Ascending aorta (tissue), 2 donors: ENCODE results near the gene UCMA. TPM values are rescaled to one million over a fixed set of nuclear protein-coding genes. Genes with fewer than 3 reads are reported as not detected.
"Not testable (repeated sequence)": the region's sequence is repeated elsewhere in the genome, so short reads cannot be mapped to it uniquely, and the experiment has no call there.

ENCODE experiments used
- DNase-seq, 2 donors: peaks; one replicate each; pipeline ENCODE4 v3.0.0-alpha.2; 2019; ENCODE audit warnings: low spot score in 2 of 2
- H3K27ac ChIP-seq, 2 donors: fragments of 200-600 bp; sonication (generic); one replicate each; pipeline ENCODE4 v1.5.1; 2016 to 2017; ENCODE audit warnings: mild to moderate bottlenecking in 1 of 2
- H3K27me3 ChIP-seq: fragments of 200-600 bp; sonication (generic); one replicate; pipeline ENCODE4 v1.5.1; 2017
- H3K36me3 ChIP-seq, 2 donors: fragments of 200-600 bp; sonication (generic); one replicate each; pipeline ENCODE4 v1.5.1; 2016
- H3K4me1 ChIP-seq, 2 donors: fragments of 200-600 bp; sonication (generic); one replicate each; pipeline ENCODE4 v1.5.1; 2016 to 2017; ENCODE audit warnings: mild to moderate bottlenecking in 1 of 2
- H3K4me3 ChIP-seq, 2 donors: fragments of 200-600 bp; sonication (generic); one replicate each; pipeline ENCODE4 v1.5.1; 2016 to 2017; ENCODE audit warnings: mild to moderate bottlenecking in 1 of 2
- H3K9me3 ChIP-seq, 2 donors: fragments of 200-600 bp; sonication (generic); one replicate each; pipeline ENCODE4 v1.5.1; 2016
- intact Hi-C: fragments of 100-400 bp; cut with DNase I; formaldehyde crosslinking; loops from one replicate; pipeline ENCODE4 v1.15.1; 2023
- total RNA-seq: library from RNA; depleted of rRNA; stranded (reverse); fragments of >200 nt; gene quantifications from one replicate; pipeline ENCODE4 v1.1.0, GENCODE V29; 2016
- TF ChIP-seq, protein P1 (sequence below), 3 experiments: fragments of 200-600 bp in 2 of 3; fragments of 450-650 bp in 1 of 3; sonication (generic) in 2 of 3; IDR thresholded peaks; one replicate each; pipeline ENCODE4 v1.5.1; 2016 to 2019; ENCODE audit warnings: antibody characterized with exemption in 3 of 3, mild to moderate bottlenecking in 1 of 3, moderate library complexity in 1 of 3

Gene UCMA
- total RNA-seq, 1 donor from 2014 or later, result not detected

- Histone ChIP-seq H3K27ac (no peak overlapping the region), H3K9me3 (no peaks in the 10 kb centered on the region), H3K4me3 (no peak overlapping the region), H3K27me3 (no peaks in the 10 kb centered on the region), H3K4me1 (no peaks in the 10 kb centered on the region), H3K36me3 (no peaks in the 10 kb centered on the region)
- intact Hi-C loops, result no loop called here
- DNase-seq, result no peak
- TF ChIP-seq, protein P1, sequence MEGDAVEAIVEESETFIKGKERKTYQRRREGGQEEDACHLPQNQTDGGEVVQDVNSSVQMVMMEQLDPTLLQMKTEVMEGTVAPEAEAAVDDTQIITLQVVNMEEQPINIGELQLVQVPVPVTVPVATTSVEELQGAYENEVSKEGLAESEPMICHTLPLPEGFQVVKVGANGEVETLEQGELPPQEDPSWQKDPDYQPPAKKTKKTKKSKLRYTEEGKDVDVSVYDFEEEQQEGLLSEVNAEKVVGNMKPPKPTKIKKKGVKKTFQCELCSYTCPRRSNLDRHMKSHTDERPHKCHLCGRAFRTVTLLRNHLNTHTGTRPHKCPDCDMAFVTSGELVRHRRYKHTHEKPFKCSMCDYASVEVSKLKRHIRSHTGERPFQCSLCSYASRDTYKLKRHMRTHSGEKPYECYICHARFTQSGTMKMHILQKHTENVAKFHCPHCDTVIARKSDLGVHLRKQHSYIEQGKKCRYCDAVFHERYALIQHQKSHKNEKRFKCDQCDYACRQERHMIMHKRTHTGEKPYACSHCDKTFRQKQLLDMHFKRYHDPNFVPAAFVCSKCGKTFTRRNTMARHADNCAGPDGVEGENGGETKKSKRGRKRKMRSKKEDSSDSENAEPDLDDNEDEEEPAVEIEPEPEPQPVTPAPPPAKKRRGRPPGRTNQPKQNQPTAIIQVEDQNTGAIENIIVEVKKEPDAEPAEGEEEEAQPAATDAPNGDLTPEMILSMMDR (IDR thresholded peaks at IDR 0.05), result no peak
Observed at GRCh38 chr10:13257621-13258140, 23.5 kb upstream of the UCMA start.

- Histone ChIP-seq H3K4me1 (no peaks in the 10 kb centered on the region), H3K36me3 (no peaks in the 10 kb centered on the region), H3K9me3 (no peaks in the 10 kb centered on the region), H3K4me3 (no peak overlapping the region), H3K27ac (no peak overlapping the region), H3K27me3 (no peaks in the 10 kb centered on the region)
- no peak for DNase-seq
- TF ChIP-seq, protein P1 (IDR thresholded peaks at IDR 0.05), result no peak
- intact Hi-C loops, result no loop called here
Observed at GRCh38 chr10:13256627-13257026, 22.5 kb upstream of the UCMA start.

DNA sequence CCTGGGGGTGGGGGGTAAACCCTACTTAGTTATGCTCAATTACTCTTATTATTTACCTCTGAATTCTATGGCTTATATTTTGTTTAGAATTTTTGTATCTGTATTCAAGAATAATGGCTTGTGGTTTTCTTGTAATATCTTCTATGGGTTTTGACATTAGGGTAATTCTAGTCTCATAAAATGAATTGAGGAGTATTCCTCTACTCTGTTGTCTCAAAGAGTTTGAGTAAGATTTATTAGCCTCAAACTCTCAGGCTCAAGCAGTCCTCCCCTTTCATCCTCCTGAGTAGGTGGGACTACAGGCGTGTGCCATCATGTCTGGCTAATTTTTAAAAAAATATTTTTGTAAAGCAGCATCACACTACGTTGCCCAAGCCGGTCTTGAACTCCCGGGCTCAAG lies 19.6 kb upstream of the UCMA start:
- TF ChIP-seq, protein P1 (IDR thresholded peaks at IDR 0.05), result no peak
- no peak for DNase-seq
- Histone ChIP-seq H3K27ac (no peak overlapping the region), H3K4me1 (no peaks in the 10 kb centered on the region), H3K36me3 (no peaks in the 10 kb centered on the region), H3K9me3 (no peaks in the 10 kb centered on the region), H3K27me3 (no peaks in the 10 kb centered on the region), H3K4me3 (no peak overlapping the region)
- intact Hi-C loops, result no loop called here

GRCh38 chr10:13247784-13248183 lies 13.6 kb upstream of the UCMA start:
- TF ChIP-seq, protein P1 (IDR thresholded peaks at IDR 0.05), result no peak
- H3K27me3 ChIP-seq, result no peaks in the 10 kb centered on the region
- intact Hi-C loops, result no loop called here
- H3K9me3 ChIP-seq, result no peaks in the 10 kb centered on the region
- no peaks in the 10 kb centered on the region for H3K4me1 ChIP-seq
- H3K4me3 ChIP-seq, result no peak overlapping the region
- H3K27ac ChIP-seq, result no peak overlapping the region
- no peaks in the 10 kb centered on the region for H3K36me3 ChIP-seq
- DNase-seq, result no peak

- DNase-seq, result no peak
- Histone ChIP-seq H3K4me1 (no peaks in the 10 kb centered on the region), H3K36me3 (no peaks in the 10 kb centered on the region), H3K27ac (no peak overlapping the region), H3K27me3 (no peaks in the 10 kb centered on the region), H3K4me3 (no peak overlapping the region), H3K9me3 (no peaks in the 10 kb centered on the region)
- TF ChIP-seq, protein P1 (IDR thresholded peaks at IDR 0.05), result no peak
- intact Hi-C loops, result no loop called here
Observed at GRCh38 chr10:13247246-13247645, 13.1 kb upstream of the UCMA start.

DNA sequence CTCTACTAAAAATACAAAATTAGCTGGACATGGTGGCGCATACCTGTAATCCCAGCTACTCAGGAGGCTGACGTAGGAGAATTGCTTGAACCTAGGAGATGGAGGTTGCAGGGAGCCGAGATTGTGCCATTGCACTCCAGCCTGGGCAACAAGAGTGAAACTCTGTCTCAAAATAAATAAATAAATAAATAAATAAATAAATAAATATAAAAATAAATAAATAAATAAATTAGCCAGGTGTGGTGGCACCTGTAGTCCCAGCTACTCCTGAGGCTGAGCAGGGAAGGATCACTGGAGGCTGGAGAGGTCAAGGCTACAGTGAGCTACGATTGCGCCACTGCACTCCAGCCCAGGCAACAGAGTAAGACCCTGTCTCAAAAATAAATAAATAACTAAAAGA lies 8.1 kb upstream of the UCMA start:
- not testable (repeated sequence) for H3K36me3 ChIP-seq, DNase-seq

More for the DNA sequence above, 8.1 kb upstream of the UCMA start:
- H3K9me3 ChIP-seq, H3K4me3 ChIP-seq, intact Hi-C loops, H3K4me1 ChIP-seq, H3K27me3 ChIP-seq, H3K27ac ChIP-seq: not testable (repeated sequence)
